ENCODE data around the gene CCDC195. TPM values are rescaled to one million over a fixed set of nuclear protein-coding genes. Genes with fewer than 3 reads are reported as not detected.

The CCDC195 gene
- total and polyA plus RNA-seq, 7 donors = 1.5 TPM; not detected in 6

- TF ChIP-seq, protein P1, sequence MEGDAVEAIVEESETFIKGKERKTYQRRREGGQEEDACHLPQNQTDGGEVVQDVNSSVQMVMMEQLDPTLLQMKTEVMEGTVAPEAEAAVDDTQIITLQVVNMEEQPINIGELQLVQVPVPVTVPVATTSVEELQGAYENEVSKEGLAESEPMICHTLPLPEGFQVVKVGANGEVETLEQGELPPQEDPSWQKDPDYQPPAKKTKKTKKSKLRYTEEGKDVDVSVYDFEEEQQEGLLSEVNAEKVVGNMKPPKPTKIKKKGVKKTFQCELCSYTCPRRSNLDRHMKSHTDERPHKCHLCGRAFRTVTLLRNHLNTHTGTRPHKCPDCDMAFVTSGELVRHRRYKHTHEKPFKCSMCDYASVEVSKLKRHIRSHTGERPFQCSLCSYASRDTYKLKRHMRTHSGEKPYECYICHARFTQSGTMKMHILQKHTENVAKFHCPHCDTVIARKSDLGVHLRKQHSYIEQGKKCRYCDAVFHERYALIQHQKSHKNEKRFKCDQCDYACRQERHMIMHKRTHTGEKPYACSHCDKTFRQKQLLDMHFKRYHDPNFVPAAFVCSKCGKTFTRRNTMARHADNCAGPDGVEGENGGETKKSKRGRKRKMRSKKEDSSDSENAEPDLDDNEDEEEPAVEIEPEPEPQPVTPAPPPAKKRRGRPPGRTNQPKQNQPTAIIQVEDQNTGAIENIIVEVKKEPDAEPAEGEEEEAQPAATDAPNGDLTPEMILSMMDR (IDR thresholded peaks at IDR 0.05) = no peak
- no peak for DNase-seq
- no peaks in the 10 kb centered on the region for H3K9me3 ChIP-seq
- no peaks in the 10 kb centered on the region for H3K36me3 ChIP-seq (ENCODE audit: insufficient read depth in 1 of 2, low read depth in 1 of 2)
- 35 to 45% (median 40%) methylated on average over 3 of the region's 3 CpGs for WGBS, 3 donors
- H3K27ac ChIP-seq = peak overlapping the region; percentile 54
- intact Hi-C loops (cut with DNase I) = no loop called here
- ATAC-seq = peak in 1 of 4 donors; percentile 59
- H3K27me3 ChIP-seq (ENCODE audit: insufficient read depth in 3 of 3, low read length in 2 of 3) = no peaks in the 10 kb centered on the region
- H3K4me1 ChIP-seq = no peaks in the 10 kb centered on the region
- H3K4me3 ChIP-seq = no peak overlapping the region
Observed at GRCh38 chr2:224722250-224722649, 6.1 kb upstream of the CCDC195 start.

GRCh38 chr2:224716921-224717320 is 756 bp upstream of the CCDC195 start:
- 54 to 67% (median 58%) methylated on average over 2 of the region's 2 CpGs for WGBS, 3 donors
- DNase-seq = no peak
- TF ChIP-seq, protein P1 (IDR thresholded peaks at IDR 0.05) = no peak
- Histone ChIP-seq H3K36me3 (ENCODE audit: insufficient read depth in 1 of 2, low read depth in 1 of 2) (no peaks in the 10 kb centered on the region), H3K4me3 (no peak overlapping the region), H3K27ac (no peak overlapping the region), H3K4me1 (no peaks in the 10 kb centered on the region), H3K9me3 (no peaks in the 10 kb centered on the region), H3K27me3 (ENCODE audit: insufficient read depth in 3 of 3, low read length in 2 of 3) (no peaks in the 10 kb centered on the region)
- intact Hi-C loops (cut with DNase I) = no loop called here
- ATAC-seq = no peak

DNA sequence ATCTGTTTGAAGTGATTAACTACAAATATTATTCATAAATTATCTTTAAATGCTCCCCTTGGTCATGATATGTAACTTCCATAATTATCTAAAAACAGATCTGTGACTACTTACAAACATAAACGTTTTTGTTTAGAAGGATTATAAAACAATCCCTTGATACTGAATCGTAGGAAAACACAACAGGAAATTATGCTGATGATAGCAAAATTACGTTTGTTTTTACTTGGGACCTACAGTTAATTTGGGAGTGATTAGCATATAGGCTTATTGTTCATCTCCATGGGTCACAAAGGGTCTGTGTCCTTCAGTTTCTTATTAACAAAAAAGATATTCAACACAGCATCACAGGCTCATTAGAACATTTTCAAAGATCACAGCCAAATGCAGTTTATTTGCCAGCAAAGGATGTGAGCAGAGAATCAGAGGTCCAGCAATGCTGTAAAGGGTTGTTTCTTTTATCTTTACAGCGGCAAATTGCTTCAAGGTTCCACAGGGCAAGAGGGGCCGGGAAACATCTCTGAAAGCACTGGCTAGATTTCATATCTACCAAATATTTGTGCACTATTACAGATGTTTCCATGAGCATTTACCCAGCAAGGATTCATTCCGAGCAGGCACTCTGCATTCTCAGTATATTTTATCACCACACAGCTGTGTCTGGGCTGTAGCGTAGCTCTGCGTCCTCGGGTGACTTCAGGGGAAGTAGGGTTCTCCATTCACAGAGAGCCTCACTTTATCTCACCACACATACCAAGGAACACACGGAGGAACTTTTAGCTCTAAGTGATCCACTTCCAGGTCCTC is 4.1 kb downstream of the CCDC195 start:
- no peak for DNase-seq
- Histone ChIP-seq H3K27ac (no peak overlapping the region), H3K9me3 (no peaks in the 10 kb centered on the region), H3K27me3 (ENCODE audit: insufficient read depth in 3 of 3, low read length in 2 of 3) (no peaks in the 10 kb centered on the region), H3K36me3 (ENCODE audit: insufficient read depth in 1 of 2, low read depth in 1 of 2) (no peaks in the 10 kb centered on the region), H3K4me3 (no peak overlapping the region), H3K4me1 (no peaks in the 10 kb centered on the region)
- intact Hi-C loops (cut with DNase I) = no loop called here
- TF ChIP-seq, protein P1 (IDR thresholded peaks at IDR 0.05) = no peak
- 16 to 21% (median 18%) methylated on average over 10 of the region's 10 CpGs for WGBS, 3 donors
- ATAC-seq = no peak

DNA sequence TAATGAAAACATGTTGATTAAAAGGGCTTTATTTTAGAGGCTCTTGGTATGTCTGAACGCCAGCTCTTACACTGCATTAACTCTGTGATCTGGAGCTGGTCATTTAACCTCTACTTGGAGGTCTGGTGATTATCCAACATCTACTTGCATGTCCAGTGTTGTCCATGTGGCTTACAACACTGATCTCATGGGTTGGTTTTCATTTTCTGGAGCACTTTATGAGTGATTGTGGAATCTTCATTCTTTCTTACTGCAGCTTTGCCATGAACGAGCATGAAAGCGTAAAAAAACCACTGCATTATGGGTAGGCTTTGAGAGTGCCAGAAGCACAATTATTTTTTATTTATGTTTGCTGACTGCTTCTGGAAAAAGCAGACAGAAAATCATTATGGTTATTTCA is 4.8 kb downstream of the CCDC195 start:
- Histone ChIP-seq H3K4me3 (no peak overlapping the region), H3K27ac (no peak overlapping the region), H3K9me3 (no peaks in the 10 kb centered on the region), H3K27me3 (ENCODE audit: insufficient read depth in 3 of 3, low read length in 2 of 3) (no peaks in the 10 kb centered on the region), H3K36me3 (ENCODE audit: insufficient read depth in 1 of 2, low read depth in 1 of 2) (no peaks in the 10 kb centered on the region), H3K4me1 (no peaks in the 10 kb centered on the region)
- intact Hi-C loops (cut with DNase I) = no loop called here
- TF ChIP-seq, protein P1 (IDR thresholded peaks at IDR 0.05) = no peak
- WGBS, 3 donors = 81 to 85% (median 85%) methylated on average over 3 of the region's 3 CpGs
- no peak for DNase-seq
- ATAC-seq = no peak

- Histone ChIP-seq H3K9me3 (no peaks in the 10 kb centered on the region), H3K36me3 (ENCODE audit: insufficient read depth in 1 of 2, low read depth in 1 of 2) (no peaks in the 10 kb centered on the region), H3K27ac (no peak overlapping the region), H3K4me1 (no peaks in the 10 kb centered on the region), H3K4me3 (no peak overlapping the region), H3K27me3 (ENCODE audit: insufficient read depth in 3 of 3, low read length in 2 of 3) (no peaks in the 10 kb centered on the region)
- 56 to 69% (median 64%) methylated on average over 3 of the region's 3 CpGs for WGBS, 3 donors
- TF ChIP-seq, protein P1 (IDR thresholded peaks at IDR 0.05) = no peak
- intact Hi-C loops (cut with DNase I) = no loop called here
- ATAC-seq (no peak), DNase-seq (no peak)
Observed at GRCh38 chr2:224709301-224709700, 6.9 kb downstream of the CCDC195 start.

Data from psoas muscle (tissue), 8 donors.